H9 (cell line): Measurements from ENCODE around the gene PREX1. TPM values are rescaled to one million over a fixed set of nuclear protein-coding genes. Genes with fewer than 3 reads are reported as not detected.

Source experiments
- DNase-seq: peaks from one replicate; pipeline ENCODE4 v3.0.0-alpha.2; 2017
- H2AFZ ChIP-seq: one replicate; pipeline ENCODE4 v1.6.1; 2013; ENCODE audit warnings: mild to moderate bottlenecking, low read length, control low read depth, moderate library complexity
- H2AK5ac ChIP-seq: 2 replicates; pipeline ENCODE4 v1.6.1; 2013; ENCODE audit warnings: low read length, control low read depth, mixed read lengths; ENCODE audit not compliant: insufficient read length
- H2BK120ac ChIP-seq: one replicate; pipeline ENCODE4 v1.6.1; 2013; ENCODE audit warnings: low read depth, mild to moderate bottlenecking, low read length, control low read depth, inconsistent platforms; ENCODE audit not compliant: poor library complexity, severe bottlenecking
- H2BK12ac ChIP-seq: 2 replicates; pipeline ENCODE4 v1.6.1; 2013; ENCODE audit warnings: low read length, control low read depth, mixed read lengths, low read depth; ENCODE audit not compliant: insufficient read length
- H2BK15ac ChIP-seq: 2 replicates; pipeline ENCODE4 v1.6.1; 2013; ENCODE audit warnings: low read depth, low read length, control low read depth
- H2BK20ac ChIP-seq: one replicate; pipeline ENCODE4 v1.6.1; 2013; ENCODE audit warnings: low read depth, mild to moderate bottlenecking, low read length, control low read depth, inconsistent platforms; ENCODE audit not compliant: poor library complexity, severe bottlenecking
- H2BK5ac ChIP-seq: 2 replicates; pipeline ENCODE4 v1.6.1; 2013; ENCODE audit warnings: low read length, control low read depth, mixed read lengths; ENCODE audit not compliant: insufficient read length
- H3K14ac ChIP-seq: 2 replicates; pipeline ENCODE4 v1.6.1; 2013; ENCODE audit warnings: low read length, control low read depth; ENCODE audit not compliant: insufficient read depth
- H3K18ac ChIP-seq: 2 replicates; pipeline ENCODE4 v1.6.1; 2013; ENCODE audit warnings: low read depth, mild to moderate bottlenecking, mixed read lengths, low read length, control low read depth; ENCODE audit not compliant: insufficient read length
- H3K23ac ChIP-seq: 2 replicates; pipeline ENCODE4 v1.6.1; 2013; ENCODE audit warnings: low read length, control low read depth, mixed read lengths, low read depth; ENCODE audit not compliant: insufficient read length
- H3K23me2 ChIP-seq: 2 replicates; pipeline ENCODE4 v1.6.1; 2013; ENCODE audit warnings: low read depth, mild to moderate bottlenecking, mixed read lengths, low read length, control low read depth; ENCODE audit not compliant: insufficient read length, poor library complexity, severe bottlenecking
- H3K27ac ChIP-seq: 2 replicates; pipeline ENCODE4 v1.5.1; 2013; ENCODE audit warnings: low read length, control low read depth, mixed read lengths, low read depth; ENCODE audit not compliant: insufficient read length
- H3K27me3 ChIP-seq: 2 replicates; pipeline ENCODE4 v1.6.1; 2013; ENCODE audit warnings: low read length, control low read depth, inconsistent platforms; ENCODE audit not compliant: insufficient read depth
- H3K4ac ChIP-seq: 2 replicates; pipeline ENCODE4 v1.6.1; 2013; ENCODE audit warnings: low read depth, mild to moderate bottlenecking, control low read depth, inconsistent platforms, low read length, moderate library complexity
- H3K4me1 ChIP-seq: 2 replicates; pipeline ENCODE4 v1.6.1; 2013; ENCODE audit warnings: low read length, control low read depth, inconsistent platforms; ENCODE audit not compliant: insufficient read depth
- H3K4me2 ChIP-seq: 2 replicates; pipeline ENCODE4 v1.6.1; 2013; ENCODE audit warnings: low read length, control low read depth, mixed read lengths; ENCODE audit not compliant: insufficient read length, insufficient read depth
- H3K56ac ChIP-seq: 2 replicates; pipeline ENCODE4 v1.6.1; 2013; ENCODE audit warnings: low read depth, mild to moderate bottlenecking, mixed read lengths, low read length, control low read depth; ENCODE audit not compliant: insufficient read length
- H3K79me1 ChIP-seq: 2 replicates; pipeline ENCODE4 v1.6.1; 2013; ENCODE audit warnings: low read depth, mild to moderate bottlenecking, moderate library complexity, low read length, control low read depth, inconsistent platforms; ENCODE audit not compliant: insufficient read depth, poor library complexity, severe bottlenecking
- H3K79me2 ChIP-seq: 2 replicates; pipeline ENCODE4 v1.6.1; 2013; ENCODE audit warnings: low read length, control low read depth, inconsistent platforms; ENCODE audit not compliant: insufficient read depth
- H3K9ac ChIP-seq: 2 replicates; pipeline ENCODE4 v1.6.1; 2013; ENCODE audit warnings: low read length, control low read depth, mixed read lengths; ENCODE audit not compliant: insufficient read length; ENCODE audit errors: extremely low read depth
- H3K9me3 ChIP-seq: one replicate; pipeline ENCODE4 v1.6.1; 2013; ENCODE audit warnings: low read depth, low read length, inconsistent platforms; ENCODE audit not compliant: control insufficient read depth
- H3T11ph ChIP-seq: one replicate; pipeline ENCODE4 v1.6.1; 2013; ENCODE audit warnings: mild to moderate bottlenecking, low read length, control low read depth, inconsistent platforms
- H4K20me1 ChIP-seq: one replicate; pipeline ENCODE4 v1.6.1; 2013; ENCODE audit not compliant: control insufficient read depth, insufficient read length, insufficient read depth
- H4K5ac ChIP-seq: 2 replicates; pipeline ENCODE4 v1.6.1; 2013; ENCODE audit warnings: low read depth, mild to moderate bottlenecking, mixed read lengths, low read length, control low read depth; ENCODE audit not compliant: insufficient read length
- H4K8ac ChIP-seq: replicated peaks from 2 replicates; pipeline ENCODE4 v1.6.1; 2013; ENCODE audit warnings: low read length, control low read depth, mixed read lengths, low read depth; ENCODE audit not compliant: insufficient read length
- H4K91ac ChIP-seq: 2 replicates; pipeline ENCODE4 v1.6.1; 2013; ENCODE audit warnings: low read depth, mild to moderate bottlenecking, moderate library complexity, mixed read lengths, low read length, control low read depth; ENCODE audit not compliant: insufficient read length
- H3K27ac Mint-ChIP-seq, 3 experiments: 2 replicates in 2 of 3; 3 replicates in 1 of 3; pipeline ENCODE4 v1.8.0; 2020 to 2021; ENCODE audit warnings: mixed read lengths in 3 of 3, mild to moderate bottlenecking in 1 of 3, moderate library complexity in 1 of 3
- H3K27me3 Mint-ChIP-seq: 2 replicates; pipeline ENCODE4 v1.8.0; 2021; ENCODE audit warnings: low read depth, mild to moderate bottlenecking, moderate library complexity, mixed read lengths
- H3K36me3 Mint-ChIP-seq, 3 experiments: 2 replicates in 2 of 3; 3 replicates in 1 of 3; pipeline ENCODE4 v1.8.0; 2020 to 2021; ENCODE audit warnings: low read depth in 3 of 3, mixed read lengths in 3 of 3; ENCODE audit not compliant: insufficient read depth in 1 of 3
- H3K4me1 Mint-ChIP-seq, 2 experiments: 2 replicates each; pipeline ENCODE4 v1.8.0; 2020; ENCODE audit warnings: mixed read lengths in 2 of 2
- H3K4me3 Mint-ChIP-seq, 2 experiments: 2 replicates in 1 of 2; 3 replicates in 1 of 2; pipeline ENCODE4 v1.8.0; 2020 to 2021; ENCODE audit warnings: mild to moderate bottlenecking in 2 of 2, mixed read lengths in 2 of 2, moderate library complexity in 1 of 2
- H3K9me3 Mint-ChIP-seq, 2 experiments: 2 replicates in 1 of 2; 3 replicates in 1 of 2; pipeline ENCODE4 v1.8.0; 2020; ENCODE audit warnings: mild to moderate bottlenecking in 2 of 2, mixed read lengths in 2 of 2, moderate library complexity in 1 of 2
- CTCF ChIP-seq: fragments of 200-600 bp; sonication (generic); conservative IDR thresholded peaks from 3 replicates; pipeline ENCODE4 v1.8.0; 2021; ENCODE audit warnings: antibody characterized with exemption, mild to moderate bottlenecking
- WGBS: extraction: QIAGEN DNeasy Blood & Tissue Kit; methylation state at CpG from one replicate; pipeline ENCODE4 v1.1.7; 2013; ENCODE audit warnings: missing lambda C conversion rate, low lambda C conversion rate, mixed read lengths; ENCODE audit not compliant: insufficient read length; ENCODE audit errors: extremely low coverage; 5-methylcytosine and 5-hydroxymethylcytosine counted together
- total RNA-seq: library from RNA; stranded (reverse); gene quantifications from 2 replicates; pipeline ENCODE4 v1.2.1, GENCODE V29; 2021

Gene PREX1
- total RNA-seq, 1 experiment from 2014 or later, result 6.6 TPM

GRCh38 chr20:48616481-48616880 lies 211.3 kb downstream of the PREX1 start:
- H3K27ac Mint-ChIP-seq, result no peak overlapping the region

More at GRCh38 chr20:48616481-48616880, 211.3 kb downstream of the PREX1 start:
- Histone ChIP-seq H3K23me2 (no peaks in the 10 kb centered on the region), H2BK120ac (no peak overlapping the region), H2AK5ac (no peak overlapping the region), H3K27ac (no peak overlapping the region), H3K56ac (no peak overlapping the region), H3T11ph (no peak overlapping the region), H3K4me2 (no peak overlapping the region), H3K4me1 (no peaks in the 10 kb centered on the region), H2BK15ac (no peak overlapping the region), H2BK5ac (no peak overlapping the region), H3K9ac (no peak overlapping the region), H3K18ac (no peak overlapping the region), H3K4ac (no peak overlapping the region), H3K79me2 (no peaks in the 10 kb centered on the region), H3K27me3 (no peaks in the 10 kb centered on the region), H3K14ac (no peak overlapping the region; the same call in 1 of the 2 replicates), H2BK12ac (no peak overlapping the region), H2BK20ac (no peak overlapping the region), H4K5ac (no peak overlapping the region), H2AFZ (no peak overlapping the region), H4K8ac (no peak overlapping the region), H4K91ac (no peak overlapping the region), H4K20me1 (no peaks in the 10 kb centered on the region), H3K23ac (no peak overlapping the region), H3K79me1 (no peaks in the 10 kb centered on the region), H3K9me3 (no peaks in the 10 kb centered on the region)
- Mint-ChIP-seq H3K36me3 (no peaks in the 10 kb centered on the region), H3K4me3 (no peak overlapping the region), H3K9me3 (no peaks in the 10 kb centered on the region; a peak in 2 of 5 replicates), H3K4me1 (peaks cover 0 to 13% of the 10 kb centered on the region in 2 experiments; a peak in 1 of 4 replicates), H3K27me3 (no peaks in the 10 kb centered on the region; the same call in 1 of the 2 replicates)
- no peak for DNase-seq
- WGBS, result no CpG with 5 or more reads among the region's 7 CpGs
- TF ChIP-seq CTCF, result no peak
